A549 (cell line): ENCODE results near the gene NR2F1.

Experiments
- CHD4 ChIP-seq: fragments of 200-600 bp; sonication (generic); IDR thresholded peaks from 2 replicates; pipeline ENCODE4 v1.6.1; 2016; ENCODE audit warnings: antibody characterized with exemption, mild to moderate bottlenecking, borderline replicate concordance
- HDAC2 ChIP-seq: fragments of 200-600 bp; sonication (generic); IDR thresholded peaks from 2 replicates; pipeline ENCODE4 v1.6.1; 2016
- HOXA7 ChIP-seq: fragments of 250-450 bp; sonication (Bioruptor Pico); IDR thresholded peaks from 2 replicates; pipeline ENCODE4 v1.5.0; 2020; ENCODE audit warnings: mild to moderate bottlenecking, moderate library complexity
- POLR2A ChIP-seq: IDR thresholded peaks from 2 replicates; pipeline ENCODE4 v1.6.1; 2012; ENCODE audit warnings: mild to moderate bottlenecking, low read length
- RAD21 ChIP-seq, 2 experiments: fragments of >200 bp in 1 of 2; sonication (Bioruptor Twin) in 1 of 2; formaldehyde crosslinking in 1 of 2; IDR thresholded peaks in 1 of 2; conservative IDR thresholded peaks in 1 of 2; 2 replicates in 1 of 2; 3 replicates in 1 of 2; pipeline ENCODE4 v1.6.1; 2012 to 2018; ENCODE audit warnings: inconsistent platforms in 1 of 2
- RNF2 ChIP-seq: fragments of 200-600 bp; sonication (generic); IDR thresholded peaks from 2 replicates; pipeline ENCODE4 v1.6.1; 2016; ENCODE audit warnings: low read depth, mild to moderate bottlenecking, antibody characterized with exemption, moderate library complexity, borderline replicate concordance
- TF ChIP-seq, protein P1 (sequence below): fragments of 200-600 bp; sonication (generic); IDR thresholded peaks from 2 replicates; pipeline ENCODE4 v1.6.1; 2016; ENCODE audit warnings: antibody characterized with exemption, mild to moderate bottlenecking, moderate library complexity
- TF ChIP-seq, protein P2 (sequence below): fragments of >200 bp; sonication (Bioruptor Twin); formaldehyde crosslinking; IDR thresholded peaks from 3 replicates; pipeline ENCODE4 v1.5.1; 2016
- TF ChIP-seq, protein P3 (sequence below): IDR thresholded peaks from 2 replicates; pipeline ENCODE4 v1.6.1; 2012

DNA sequence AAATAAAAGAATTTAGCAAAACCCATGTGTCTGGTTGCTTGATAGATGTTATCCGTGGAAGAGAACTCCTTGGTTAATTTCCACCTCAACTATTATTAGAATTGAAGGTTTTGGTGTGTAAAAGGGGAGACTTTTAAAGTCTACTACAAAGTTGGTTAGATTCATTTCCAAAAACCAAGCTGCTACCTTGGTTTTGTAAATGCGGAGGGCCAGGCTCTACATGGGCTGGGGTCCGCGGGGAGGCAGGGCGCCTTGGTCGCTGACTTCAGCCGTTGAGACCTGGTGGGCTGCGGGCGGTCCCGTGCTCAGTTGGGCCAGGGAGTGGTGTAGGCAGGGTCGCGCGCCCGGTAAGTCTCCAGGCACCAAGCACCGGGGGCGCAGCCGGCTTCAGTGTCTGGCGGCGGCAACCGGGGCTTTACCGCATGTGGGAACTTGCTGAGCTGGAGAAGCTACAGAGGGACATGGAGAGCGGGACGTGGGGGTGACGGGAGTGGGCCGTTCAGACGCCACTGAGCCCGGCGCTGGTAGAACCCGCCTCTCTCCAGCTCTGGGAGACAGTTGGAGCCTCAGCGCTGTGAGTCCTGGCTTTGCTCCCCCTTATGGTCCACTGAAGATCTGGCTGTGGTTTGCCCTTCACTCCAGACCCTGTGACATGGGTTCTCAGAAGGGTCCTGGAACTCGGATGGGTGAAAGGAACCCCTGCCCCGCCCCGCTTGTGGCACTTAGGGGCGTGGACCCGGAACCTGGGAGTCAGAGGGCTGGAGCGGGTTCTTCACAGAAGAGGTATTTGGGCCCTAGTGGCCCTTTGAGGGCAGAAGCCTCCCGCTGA, 11.8 kb downstream of the NR2F1 start:
- TF ChIP-seq RNF2, result no peak
- no peak for TF ChIP-seq CHD4
- TF ChIP-seq, protein P1, sequence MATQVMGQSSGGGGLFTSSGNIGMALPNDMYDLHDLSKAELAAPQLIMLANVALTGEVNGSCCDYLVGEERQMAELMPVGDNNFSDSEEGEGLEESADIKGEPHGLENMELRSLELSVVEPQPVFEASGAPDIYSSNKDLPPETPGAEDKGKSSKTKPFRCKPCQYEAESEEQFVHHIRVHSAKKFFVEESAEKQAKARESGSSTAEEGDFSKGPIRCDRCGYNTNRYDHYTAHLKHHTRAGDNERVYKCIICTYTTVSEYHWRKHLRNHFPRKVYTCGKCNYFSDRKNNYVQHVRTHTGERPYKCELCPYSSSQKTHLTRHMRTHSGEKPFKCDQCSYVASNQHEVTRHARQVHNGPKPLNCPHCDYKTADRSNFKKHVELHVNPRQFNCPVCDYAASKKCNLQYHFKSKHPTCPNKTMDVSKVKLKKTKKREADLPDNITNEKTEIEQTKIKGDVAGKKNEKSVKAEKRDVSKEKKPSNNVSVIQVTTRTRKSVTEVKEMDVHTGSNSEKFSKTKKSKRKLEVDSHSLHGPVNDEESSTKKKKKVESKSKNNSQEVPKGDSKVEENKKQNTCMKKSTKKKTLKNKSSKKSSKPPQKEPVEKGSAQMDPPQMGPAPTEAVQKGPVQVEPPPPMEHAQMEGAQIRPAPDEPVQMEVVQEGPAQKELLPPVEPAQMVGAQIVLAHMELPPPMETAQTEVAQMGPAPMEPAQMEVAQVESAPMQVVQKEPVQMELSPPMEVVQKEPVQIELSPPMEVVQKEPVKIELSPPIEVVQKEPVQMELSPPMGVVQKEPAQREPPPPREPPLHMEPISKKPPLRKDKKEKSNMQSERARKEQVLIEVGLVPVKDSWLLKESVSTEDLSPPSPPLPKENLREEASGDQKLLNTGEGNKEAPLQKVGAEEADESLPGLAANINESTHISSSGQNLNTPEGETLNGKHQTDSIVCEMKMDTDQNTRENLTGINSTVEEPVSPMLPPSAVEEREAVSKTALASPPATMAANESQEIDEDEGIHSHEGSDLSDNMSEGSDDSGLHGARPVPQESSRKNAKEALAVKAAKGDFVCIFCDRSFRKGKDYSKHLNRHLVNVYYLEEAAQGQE, result no peak
- no peak for TF ChIP-seq HOXA7 (CRISPR knock-in tag)
- TF ChIP-seq POLR2A, result no peak
- TF ChIP-seq, protein P2, sequence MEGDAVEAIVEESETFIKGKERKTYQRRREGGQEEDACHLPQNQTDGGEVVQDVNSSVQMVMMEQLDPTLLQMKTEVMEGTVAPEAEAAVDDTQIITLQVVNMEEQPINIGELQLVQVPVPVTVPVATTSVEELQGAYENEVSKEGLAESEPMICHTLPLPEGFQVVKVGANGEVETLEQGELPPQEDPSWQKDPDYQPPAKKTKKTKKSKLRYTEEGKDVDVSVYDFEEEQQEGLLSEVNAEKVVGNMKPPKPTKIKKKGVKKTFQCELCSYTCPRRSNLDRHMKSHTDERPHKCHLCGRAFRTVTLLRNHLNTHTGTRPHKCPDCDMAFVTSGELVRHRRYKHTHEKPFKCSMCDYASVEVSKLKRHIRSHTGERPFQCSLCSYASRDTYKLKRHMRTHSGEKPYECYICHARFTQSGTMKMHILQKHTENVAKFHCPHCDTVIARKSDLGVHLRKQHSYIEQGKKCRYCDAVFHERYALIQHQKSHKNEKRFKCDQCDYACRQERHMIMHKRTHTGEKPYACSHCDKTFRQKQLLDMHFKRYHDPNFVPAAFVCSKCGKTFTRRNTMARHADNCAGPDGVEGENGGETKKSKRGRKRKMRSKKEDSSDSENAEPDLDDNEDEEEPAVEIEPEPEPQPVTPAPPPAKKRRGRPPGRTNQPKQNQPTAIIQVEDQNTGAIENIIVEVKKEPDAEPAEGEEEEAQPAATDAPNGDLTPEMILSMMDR, result no peak
- TF ChIP-seq, protein P3, sequence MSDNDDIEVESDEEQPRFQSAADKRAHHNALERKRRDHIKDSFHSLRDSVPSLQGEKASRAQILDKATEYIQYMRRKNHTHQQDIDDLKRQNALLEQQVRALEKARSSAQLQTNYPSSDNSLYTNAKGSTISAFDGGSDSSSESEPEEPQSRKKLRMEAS, result no peak
- no peak for TF ChIP-seq RAD21 (conservative IDR thresholded peaks at IDR 0.05 in 1 of 2, IDR thresholded peaks at IDR 0.05 in 1 of 2)
- TF ChIP-seq HDAC2, result no peak
